Neural progenitor cell (in vitro differentiated cells): ENCODE measurements around the gene RAB9A. TPM values are rescaled to one million over a fixed set of nuclear protein-coding genes. Genes with fewer than 3 reads are reported as not detected.

Experiments used
- DNase-seq: peaks from one replicate; pipeline ENCODE4 v3.0.0-alpha.2; 2016; ENCODE audit warnings: low spot score
- H2AFZ ChIP-seq: fragments of 200-600 bp; sonication (generic); replicated peaks from 2 replicates; pipeline ENCODE4 v1.6.1; 2016; ENCODE audit warnings: antibody characterized with exemption
- H3F3A ChIP-seq: fragments of 200-600 bp; sonication (generic); 2 replicates; pipeline ENCODE4 v1.6.1; 2016; ENCODE audit warnings: antibody characterized with exemption, low read depth
- H3K27ac ChIP-seq: fragments of 200-600 bp; sonication (generic); 2 replicates; pipeline ENCODE4 v1.5.1; 2016; ENCODE audit warnings: mild to moderate bottlenecking
- H3K27me3 ChIP-seq: fragments of 200-600 bp; sonication (generic); 2 replicates; pipeline ENCODE4 v1.6.1; 2016; ENCODE audit warnings: mild to moderate bottlenecking, moderate library complexity
- H3K36me3 ChIP-seq: fragments of 200-600 bp; sonication (generic); 2 replicates; pipeline ENCODE4 v1.5.1; 2016
- H3K4me1 ChIP-seq: fragments of 200-600 bp; sonication (generic); 2 replicates; pipeline ENCODE4 v1.6.1; 2016; ENCODE audit warnings: mixed run types
- H3K4me2 ChIP-seq: fragments of 200-600 bp; sonication (generic); 2 replicates; pipeline ENCODE4 v1.6.1; 2016
- H3K4me3 ChIP-seq: fragments of 200-600 bp; sonication (generic); 2 replicates; pipeline ENCODE4 v1.5.1; 2016
- H3K79me2 ChIP-seq: fragments of 200-600 bp; sonication (generic); 2 replicates; pipeline ENCODE4 v1.6.1; 2016; ENCODE audit warnings: low read depth
- H3K9ac ChIP-seq: fragments of 200-600 bp; sonication (generic); 2 replicates; pipeline ENCODE4 v1.6.1; 2016
- H3K9me3 ChIP-seq: fragments of 200-600 bp; sonication (generic); 2 replicates; pipeline ENCODE4 v1.5.1; 2016; ENCODE audit warnings: low read depth
- H4K20me1 ChIP-seq: fragments of 200-600 bp; sonication (generic); 2 replicates; pipeline ENCODE4 v1.6.1; 2016; ENCODE audit warnings: low read depth
- H3K27ac Mint-ChIP-seq: 3 replicates; pipeline ENCODE4 v1.8.0; 2021; ENCODE audit warnings: mixed read lengths
- H3K27me3 Mint-ChIP-seq: 2 replicates; pipeline ENCODE4 v1.8.0; 2022; ENCODE audit warnings: low read depth, mild to moderate bottlenecking, inconsistent platforms, moderate library complexity, mixed read lengths; ENCODE audit not compliant: insufficient read depth
- H3K36me3 Mint-ChIP-seq: 3 replicates; pipeline ENCODE4 v1.8.0; 2021; ENCODE audit warnings: mixed read lengths
- H3K4me1 Mint-ChIP-seq: 3 replicates; pipeline ENCODE4 v1.8.0; 2021; ENCODE audit warnings: mixed read lengths
- H3K4me3 Mint-ChIP-seq: 3 replicates; pipeline ENCODE4 v1.8.0; 2021; ENCODE audit warnings: mild to moderate bottlenecking, moderate library complexity, mixed read lengths
- H3K9me3 Mint-ChIP-seq: 3 replicates; pipeline ENCODE4 v1.8.0; 2020; ENCODE audit warnings: mixed read lengths
- CTCF ChIP-seq: fragments of 200-600 bp; sonication (generic); IDR thresholded peaks from 2 replicates; pipeline ENCODE4 v1.5.1; 2017; ENCODE audit warnings: antibody characterized with exemption, mild to moderate bottlenecking
- EZH2 ChIP-seq: fragments of 200-600 bp; sonication (generic); IDR thresholded peaks from 2 replicates; pipeline ENCODE4 v1.6.1; 2017; ENCODE audit warnings: antibody characterized with exemption, mild to moderate bottlenecking, moderate library complexity
- EZH2phosphoT487 ChIP-seq: fragments of 200-600 bp; sonication (generic); IDR thresholded peaks from 2 replicates; pipeline ENCODE4 v1.6.1; 2017; ENCODE audit warnings: antibody characterized with exemption
- total RNA-seq: library from RNA; depleted of rRNA; stranded (reverse); fragments of >200 nt; gene quantifications from 2 replicates; pipeline ENCODE4 v1.2.3, GENCODE V29; 2015; ENCODE audit warnings: low replicate concordance

Gene RAB9A
- total RNA-seq, 1 donor from 2014 or later, result 30.5 TPM

- H3F3A ChIP-seq, result peaks cover 6% of the 10 kb centered on the region
- no peak overlapping the region for H3K4me2 ChIP-seq
- no peak overlapping the region for H2AFZ ChIP-seq
- H3K9me3 Mint-ChIP-seq, result no peaks in the 10 kb centered on the region
- H3K27me3 Mint-ChIP-seq, result no peaks in the 10 kb centered on the region
- H3K9me3 ChIP-seq, result no peaks in the 10 kb centered on the region
- H3K27ac Mint-ChIP-seq, result no peak overlapping the region
- no peak overlapping the region for H3K27ac ChIP-seq
- no peaks in the 10 kb centered on the region for H3K36me3 ChIP-seq
- H3K79me2 ChIP-seq, result no peaks in the 10 kb centered on the region
- no peaks in the 10 kb centered on the region for H3K27me3 ChIP-seq
- H4K20me1 ChIP-seq, result no peaks in the 10 kb centered on the region
- no peak overlapping the region for H3K4me3 Mint-ChIP-seq
- H3K36me3 Mint-ChIP-seq, result peaks cover 4% of the 10 kb centered on the region
- no peak for DNase-seq
- TF ChIP-seq EZH2phosphoT487 (no peak), EZH2 (no peak), CTCF (no peak)
- no peak overlapping the region for H3K4me3 ChIP-seq
- H3K4me1 ChIP-seq, result peaks cover 23% of the 10 kb centered on the region
- peaks cover 13% of the 10 kb centered on the region for H3K4me1 Mint-ChIP-seq
- no peak overlapping the region for H3K9ac ChIP-seq
Observed at GRCh38 chrX:13759152-13759718, 70.3 kb downstream of the RAB9A start.

Other genes with a start within 250 kb of the RAB9A start
- gene EGFL6, start 119.5 kb upstream of the RAB9A start, total RNA-seq, result 0.19 and 1.2 TPM in 2 replicates
- gene TCEANC, start 36.0 kb upstream of the RAB9A start, total RNA-seq, result 3.6 and 6.8 TPM in 2 replicates
- 24.9 and 31.6 TPM in 2 replicates for gene TRAPPC2, start 45.5 kb downstream of the RAB9A start, total RNA-seq
- 23.3 and 36.0 TPM in 2 replicates for gene OFD1, start 45.6 kb downstream of the RAB9A start, total RNA-seq
- 49.6 and 69.2 TPM in 2 replicates for gene GPM6B, start 128.0 kb downstream of the RAB9A start, total RNA-seq